ENCODE data around the gene TPI1. TPM values are rescaled to one million over a fixed set of nuclear protein-coding genes. Genes with fewer than 3 reads are reported as not detected.

Gene TPI1
- total RNA-seq, 1 experiment from 2014 or later = 1,506 TPM

GRCh38 chr12:6909421-6910145 lies 42.3 kb downstream of the TPI1 start:
- DNase-seq (ENCODE audit: low spot score) = no peak
- in situ Hi-C loops (cut with HindIII; ENCODE audit: low sequenced_read_pairs) = no loop called here

- DNase-seq (ENCODE audit: low spot score) = no peak
- in situ Hi-C loops (cut with HindIII; ENCODE audit: low sequenced_read_pairs) = no loop called here
These were observed 45.0 kb downstream of the TPI1 start for GRCh38 chr12:6912164-6912935.

- peak; percentile 91 for DNase-seq (ENCODE audit: low spot score)
- in situ Hi-C loops (cut with HindIII; ENCODE audit: low sequenced_read_pairs) = no loop called here
These were observed 47.1 kb downstream of the TPI1 start, which contains the start of gene ENO2 for GRCh38 chr12:6914246-6914946. Gene ENO2, plus strand, starts transcription at chr12:6914580. Its CDS starts 1,253 bp downstream, at chr12:6915833.

- peak; percentile 64 for DNase-seq (ENCODE audit: low spot score)
- in situ Hi-C loops (cut with HindIII; ENCODE audit: low sequenced_read_pairs) = no loop called here
These were observed 47.8 kb downstream of the TPI1 start for GRCh38 chr12:6914947-6915788.

GRCh38 chr12:6915789-6916285 lies 48.5 kb downstream of the TPI1 start:
- in situ Hi-C loops (cut with HindIII; ENCODE audit: low sequenced_read_pairs) = no loop called here
- no peak for DNase-seq (ENCODE audit: low spot score)

GRCh38 chr12:6916426-6917200 lies 49.3 kb downstream of the TPI1 start:
- DNase-seq (ENCODE audit: low spot score) = no peak
- in situ Hi-C loops (cut with HindIII; ENCODE audit: low sequenced_read_pairs) = no loop called here

- no peak for DNase-seq (ENCODE audit: low spot score)
- in situ Hi-C loops (cut with HindIII; ENCODE audit: low sequenced_read_pairs) = no loop called here
These were observed 50.3 kb downstream of the TPI1 start for GRCh38 chr12:6917491-6918231.

GRCh38 chr12:6919588-6919987 lies 52.3 kb downstream of the TPI1 start:
- DNase-seq (ENCODE audit: low spot score) = no peak
- in situ Hi-C loops (cut with HindIII; ENCODE audit: low sequenced_read_pairs) = no loop called here

Other genes starting within 250 kb of the TPI1 start
- 0.03 TPM in 1 of 2 replicates, not detected in the other for gene LPAR5, start 231.6 kb upstream of the TPI1 start, total RNA-seq (2014; rRNA removed; shearing (Covaris generic))
- not detected in 2 replicates for gene ACRBP, start 220.1 kb upstream of the TPI1 start, total RNA-seq (2014; rRNA removed; shearing (Covaris generic))
- gene ING4, start 204.4 kb upstream of the TPI1 start, total RNA-seq (2014; rRNA removed; shearing (Covaris generic)) = 33.0 and 47.7 TPM in 2 replicates
- 14.9 and 25.5 TPM in 2 replicates for gene ZNF384, start 178.2 kb upstream of the TPI1 start, total RNA-seq (2014; rRNA removed; shearing (Covaris generic))
- 0.44 and 4.4 TPM in 2 replicates for gene PIANP, start 166.7 kb upstream of the TPI1 start, total RNA-seq (2014; rRNA removed; shearing (Covaris generic))
- 47.0 and 47.6 TPM in 2 replicates for gene COPS7A, start 143.5 kb upstream of the TPI1 start, total RNA-seq (2014; rRNA removed; shearing (Covaris generic))
- 342 and 364 TPM in 2 replicates for gene MLF2, start 114.4 kb upstream of the TPI1 start, total RNA-seq (2014; rRNA removed; shearing (Covaris generic))
- gene PTMS, start 101.2 kb upstream of the TPI1 start, total RNA-seq (2014; rRNA removed; shearing (Covaris generic)) = 259 and 267 TPM in 2 replicates
- 0.31 and 0.58 TPM in 2 replicates for gene LAG3, start 95.0 kb upstream of the TPI1 start, total RNA-seq (2014; rRNA removed; shearing (Covaris generic))
- gene CD4, start 78.0 kb upstream of the TPI1 start, total RNA-seq (2014; rRNA removed; shearing (Covaris generic)) = 0.34 and 1.3 TPM in 2 replicates
- 37.7 and 59.0 TPM in 2 replicates for gene GPR162, start 45.7 kb upstream of the TPI1 start, total RNA-seq (2014; rRNA removed; shearing (Covaris generic))
- 56.4 and 70.5 TPM in 2 replicates for gene P3H3, start 39.1 kb upstream of the TPI1 start, total RNA-seq (2014; rRNA removed; shearing (Covaris generic))
- 0.25 and 3.8 TPM in 2 replicates for gene GNB3, start 26.6 kb upstream of the TPI1 start, total RNA-seq (2014; rRNA removed; shearing (Covaris generic))
- gene CDCA3, start 16.2 kb upstream of the TPI1 start, total RNA-seq (2014; rRNA removed; shearing (Covaris generic)) = 84.2 and 103 TPM in 2 replicates
- 137 and 156 TPM in 2 replicates for gene USP5, start 15.4 kb upstream of the TPI1 start, total RNA-seq (2014; rRNA removed; shearing (Covaris generic))
- gene SPSB2, start 5.8 kb downstream of the TPI1 start, total RNA-seq (2014; rRNA removed; shearing (Covaris generic)) = 30.6 and 38.3 TPM in 2 replicates
- 7.0 and 16.1 TPM in 2 replicates for gene LRRC23, start 37.3 kb downstream of the TPI1 start, total RNA-seq (2014; rRNA removed; shearing (Covaris generic))
- 3.3 and 13.2 TPM in 2 replicates for gene ENO2, start 47.0 kb downstream of the TPI1 start, total RNA-seq (2014; rRNA removed; shearing (Covaris generic))
- gene ATN1, start 60.4 kb downstream of the TPI1 start, total RNA-seq (2014; rRNA removed; shearing (Covaris generic)) = 2.2 and 6.2 TPM in 2 replicates
- not detected in 2 replicates for gene RNU7-1, start 76.3 kb downstream of the TPI1 start, total RNA-seq (2014; rRNA removed; shearing (Covaris generic))
- 88.1 and 132 TPM in 2 replicates for gene C12orf57, start 76.5 kb downstream of the TPI1 start, total RNA-seq (2014; rRNA removed; shearing (Covaris generic))
- 12.1 and 16.6 TPM in 2 replicates for gene PTPN6, start 83.8 kb downstream of the TPI1 start, total RNA-seq (2014; rRNA removed; shearing (Covaris generic))
- 667 and 679 TPM in 2 replicates for gene PHB2, start 103.1 kb downstream of the TPI1 start, total RNA-seq (2014; rRNA removed; shearing (Covaris generic))
- 76.4 and 83.4 TPM in 2 replicates for gene EMG1, start 103.4 kb downstream of the TPI1 start, total RNA-seq (2014; rRNA removed; shearing (Covaris generic))
- 59.1 and 68.3 TPM in 2 replicates for gene LPCAT3, start 150.9 kb downstream of the TPI1 start, total RNA-seq (2014; rRNA removed; shearing (Covaris generic))
- 3.3 and 4.1 TPM in 2 replicates for gene C1S, start 193.2 kb downstream of the TPI1 start, total RNA-seq (2014; rRNA removed; shearing (Covaris generic))
- gene C1R, start 224.9 kb downstream of the TPI1 start, total RNA-seq (2014; rRNA removed; shearing (Covaris generic)) = 0.78 and 0.98 TPM in 2 replicates
- 3.9 and 5.4 TPM in 2 replicates for gene C1RL, start 241.7 kb downstream of the TPI1 start, total RNA-seq (2014; rRNA removed; shearing (Covaris generic))

Measured in G401 (cell line).